Measurements from ENCODE around the gene AP4M1. TPM values are rescaled to one million over a fixed set of nuclear protein-coding genes. Genes with fewer than 3 reads are reported as not detected.

The AP4M1 gene
- total and polyA plus RNA-seq, 9 of the 15 experiments (the other 6 are each of a cell fraction or from before 2014, with no cell fraction given), result 1.3 to 30.9 (median 14.1) TPM

- TF ChIP-seq ZNF318 (IDR thresholded peaks at IDR 0.05; ENCODE audit: borderline replicate concordance in 1 of 2, low read depth in 1 of 2), result no peak
- peak; percentile 93; the same call in 1 of the 2 replicates for TF ChIP-seq POLR2AphosphoS5 (IDR thresholded peaks at IDR 0.05; ENCODE audit: control insufficient read depth, insufficient read depth, low read depth, low read length)
- 0 out of 2 replicates have a peak, but pooled peaks have one; percentile 49 for TF ChIP-seq PKNOX1 (IDR thresholded peaks at IDR 0.05)
- peak; percentile 16; the same call in 1 of the 2 replicates for TF ChIP-seq THRB (CRISPR knock-in tag; conservative IDR thresholded peaks at IDR 0.05)
- TF ChIP-seq HDAC2 (IDR thresholded peaks at IDR 0.05), result no peak
- 0 out of 2 replicates have a peak, but pooled peaks have one; percentile 37 for TF ChIP-seq ZNF764 (CRISPR knock-in tag; IDR thresholded peaks at IDR 0.05; ENCODE audit: low read depth)
- TF ChIP-seq ZBTB33 (CRISPR knock-in tag; IDR thresholded peaks at IDR 0.05), result peak; percentile 39; the same call in 1 of the 2 replicates
- TF ChIP-seq PRDM10 (IDR thresholded peaks at IDR 0.05; ENCODE audit: partially characterized antibody), result peak; percentile 24
Observed at GRCh38 chr7:100091411-100092181, 9.8 kb upstream of the AP4M1 start (continued).

Data from K562 (cell line).